Stimulated activated memory B cell treated with anti-CD40 and anti-IgM and Interleukin-4, amounts not matched to agents 10 μg/mL and 1 μg/mL and 100 μg/mL, for 72 hours (primary cell): Measurements from ENCODE around the gene FNDC3B.

ENCODE experiments used
- ATAC-seq: fragments of 150-1000 bp; cut with Tn5 transposase; 2 replicates; pipeline ENCODE4 v1.10.0; 2021
- H3K27ac Mint-ChIP-seq: one replicate; pipeline ENCODE4 v1.8.0; 2022; ENCODE audit warnings: mild to moderate bottlenecking, mixed read lengths
- H3K27me3 Mint-ChIP-seq: one replicate; pipeline ENCODE4 v1.8.0; 2022; ENCODE audit warnings: mixed read lengths
- H3K36me3 Mint-ChIP-seq: one replicate; pipeline ENCODE4 v1.8.0; 2022; ENCODE audit warnings: mixed read lengths
- H3K4me1 Mint-ChIP-seq: one replicate; pipeline ENCODE4 v1.8.0; 2022; ENCODE audit warnings: mixed read lengths
- H3K4me3 Mint-ChIP-seq: one replicate; pipeline ENCODE4 v1.8.0; 2022; ENCODE audit warnings: mild to moderate bottlenecking, moderate library complexity, mixed read lengths
- H3K9me3 Mint-ChIP-seq: one replicate; pipeline ENCODE4 v1.8.0; 2022; ENCODE audit warnings: mixed read lengths

Gene FNDC3B

GRCh38 chr3:172379372-172379771 is 340.0 kb downstream of the FNDC3B start:
- ATAC-seq: no peak
- no peaks in the 10 kb centered on the region for H3K4me1 Mint-ChIP-seq
- H3K27ac Mint-ChIP-seq: no peak overlapping the region
- H3K9me3 Mint-ChIP-seq: peaks cover 6% of the 10 kb centered on the region
- no peaks in the 10 kb centered on the region for H3K27me3 Mint-ChIP-seq
- no peak overlapping the region for H3K4me3 Mint-ChIP-seq
- peaks cover 62% of the 10 kb centered on the region for H3K36me3 Mint-ChIP-seq

- Mint-ChIP-seq H3K4me1 (no peaks in the 10 kb centered on the region), H3K9me3 (peaks cover 6% of the 10 kb centered on the region), H3K27ac (no peak overlapping the region), H3K4me3 (no peak overlapping the region), H3K27me3 (no peaks in the 10 kb centered on the region), H3K36me3 (peaks cover 62% of the 10 kb centered on the region)
- no peak for ATAC-seq
Measured at GRCh38 chr3:172380632-172381031, 341.3 kb downstream of the FNDC3B start.

- Mint-ChIP-seq H3K4me3 (no peak overlapping the region), H3K27ac (no peak overlapping the region), H3K4me1 (no peaks in the 10 kb centered on the region), H3K27me3 (no peaks in the 10 kb centered on the region), H3K36me3 (peaks cover 51% of the 10 kb centered on the region), H3K9me3 (peaks cover 6% of the 10 kb centered on the region)
- ATAC-seq: no peak
Measured at GRCh38 chr3:172383306-172383796, 344.0 kb downstream of the FNDC3B start.

GRCh38 chr3:172384836-172385235 is 345.5 kb downstream of the FNDC3B start:
- Mint-ChIP-seq H3K27ac (no peak overlapping the region), H3K27me3 (no peaks in the 10 kb centered on the region)

GRCh38 chr3:172387728-172388127 is 348.4 kb downstream of the FNDC3B start:
- Mint-ChIP-seq H3K9me3 (no peaks in the 10 kb centered on the region), H3K27me3 (no peaks in the 10 kb centered on the region), H3K27ac (no peak overlapping the region), H3K4me3 (no peak overlapping the region), H3K36me3 (peaks cover 7% of the 10 kb centered on the region), H3K4me1 (no peaks in the 10 kb centered on the region)
- no peak for ATAC-seq

More at GRCh38 chr3:172384836-172385235, 345.5 kb downstream of the FNDC3B start:
- no peak for ATAC-seq
- peaks cover 36% of the 10 kb centered on the region for H3K36me3 Mint-ChIP-seq
- H3K4me3 Mint-ChIP-seq: no peak overlapping the region
- no peaks in the 10 kb centered on the region for H3K4me1 Mint-ChIP-seq
- peaks cover 4% of the 10 kb centered on the region for H3K9me3 Mint-ChIP-seq

GRCh38 chr3:172388412-172389078 is 349.2 kb downstream of the FNDC3B start:
- Mint-ChIP-seq H3K27ac (no peak overlapping the region), H3K4me3 (no peak overlapping the region)
- no peak for ATAC-seq

GRCh38 chr3:172390792-172391191 is 351.4 kb downstream of the FNDC3B start:
- Mint-ChIP-seq H3K9me3 (no peaks in the 10 kb centered on the region), H3K36me3 (peaks cover 7% of the 10 kb centered on the region), H3K4me3 (no peak overlapping the region), H3K27ac (no peak overlapping the region), H3K4me1 (no peaks in the 10 kb centered on the region), H3K27me3 (no peaks in the 10 kb centered on the region)
- ATAC-seq: no peak

More at GRCh38 chr3:172388412-172389078, 349.2 kb downstream of the FNDC3B start:
- Mint-ChIP-seq H3K9me3 (no peaks in the 10 kb centered on the region), H3K27me3 (no peaks in the 10 kb centered on the region), H3K4me1 (no peaks in the 10 kb centered on the region), H3K36me3 (peaks cover 6% of the 10 kb centered on the region)

- peaks cover 7% of the 10 kb centered on the region for H3K36me3 Mint-ChIP-seq
- H3K27me3 Mint-ChIP-seq: no peaks in the 10 kb centered on the region
- no peak overlapping the region for H3K27ac Mint-ChIP-seq
- ATAC-seq: no peak
- H3K4me1 Mint-ChIP-seq: no peaks in the 10 kb centered on the region
- no peaks in the 10 kb centered on the region for H3K9me3 Mint-ChIP-seq
- no peak overlapping the region for H3K4me3 Mint-ChIP-seq
Measured at GRCh38 chr3:172391592-172392302, 352.4 kb downstream of the FNDC3B start.

- Mint-ChIP-seq H3K27ac (no peak overlapping the region), H3K36me3 (peaks cover 7% of the 10 kb centered on the region), H3K9me3 (no peaks in the 10 kb centered on the region), H3K27me3 (no peaks in the 10 kb centered on the region), H3K4me3 (no peak overlapping the region), H3K4me1 (no peaks in the 10 kb centered on the region)
- ATAC-seq: no peak
Measured at GRCh38 chr3:172394692-172395091, 355.3 kb downstream of the FNDC3B start.

GRCh38 chr3:172396400-172396799 is 357.0 kb downstream of the FNDC3B start:
- Mint-ChIP-seq H3K9me3 (no peaks in the 10 kb centered on the region), H3K27ac (no peak overlapping the region), H3K4me3 (no peak overlapping the region), H3K4me1 (no peaks in the 10 kb centered on the region), H3K36me3 (peaks cover 13% of the 10 kb centered on the region), H3K27me3 (no peaks in the 10 kb centered on the region)
- no peak for ATAC-seq

- Mint-ChIP-seq H3K27ac (no peak overlapping the region), H3K4me1 (no peaks in the 10 kb centered on the region), H3K9me3 (no peaks in the 10 kb centered on the region), H3K27me3 (peaks cover 6% of the 10 kb centered on the region), H3K4me3 (no peak overlapping the region), H3K36me3 (peaks cover 20% of the 10 kb centered on the region)
- ATAC-seq: no peak
Measured at GRCh38 chr3:172397716-172398405, 358.5 kb downstream of the FNDC3B start.

- Mint-ChIP-seq H3K4me1 (no peaks in the 10 kb centered on the region), H3K9me3 (no peaks in the 10 kb centered on the region), H3K4me3 (no peak overlapping the region), H3K27me3 (peaks cover 9% of the 10 kb centered on the region), H3K36me3 (peaks cover 16% of the 10 kb centered on the region), H3K27ac (no peak overlapping the region)
- ATAC-seq: no peak
Measured at GRCh38 chr3:172398484-172398883, 359.1 kb downstream of the FNDC3B start.

GRCh38 chr3:172402090-172402489 is 362.7 kb downstream of the FNDC3B start:
- no peaks in the 10 kb centered on the region for H3K4me1 Mint-ChIP-seq
- no peak overlapping the region for H3K27ac Mint-ChIP-seq
- H3K27me3 Mint-ChIP-seq: peaks cover 9% of the 10 kb centered on the region

GRCh38 chr3:172402892-172403643 is 363.7 kb downstream of the FNDC3B start:
- Mint-ChIP-seq H3K27ac (no peak overlapping the region), H3K4me3 (no peak overlapping the region), H3K36me3 (peaks cover 14% of the 10 kb centered on the region), H3K9me3 (no peaks in the 10 kb centered on the region), H3K27me3 (peaks cover 9% of the 10 kb centered on the region), H3K4me1 (no peaks in the 10 kb centered on the region)
- ATAC-seq: no peak

More at GRCh38 chr3:172402090-172402489, 362.7 kb downstream of the FNDC3B start:
- peaks cover 14% of the 10 kb centered on the region for H3K36me3 Mint-ChIP-seq
- H3K9me3 Mint-ChIP-seq: no peaks in the 10 kb centered on the region
- ATAC-seq: no peak
- H3K4me3 Mint-ChIP-seq: no peak overlapping the region
